ENCODE measurements around the gene HAUS7. TPM values are rescaled to one million over a fixed set of nuclear protein-coding genes. Genes with fewer than 3 reads are reported as not detected.

Gene HAUS7
- polyA plus RNA-seq, 1 experiment = 38.4 TPM

GRCh38 chrX:153445106-153445855 is 25.1 kb downstream of the HAUS7 start:
- CTCF ChIA-PET = no interaction called here
- peaks cover 1% of the 10 kb centered on the region; the same call in 1 of the 2 replicates for H3K36me3 ChIP-seq (ENCODE audit: control insufficient read depth, insufficient read depth, low read length)
- H3K4me3 ChIP-seq (ENCODE audit: low read depth, low read length) = no peak overlapping the region
- no peak for TF ChIP-seq CTCF (IDR thresholded peaks at IDR 0.05; ENCODE audit: insufficient read depth, low read depth, low read length)
- DNase-seq (ENCODE audit: low read depth) = no peak
- POLR2A ChIA-PET = no interaction called here
- H3K27me3 ChIP-seq (ENCODE audit: control insufficient read depth, insufficient read depth, low read length) = no peaks in the 10 kb centered on the region

GRCh38 chrX:153444333-153445011 is 25.9 kb downstream of the HAUS7 start:
- H3K27me3 ChIP-seq (ENCODE audit: control insufficient read depth, insufficient read depth, low read length) = no peaks in the 10 kb centered on the region
- H3K36me3 ChIP-seq (ENCODE audit: control insufficient read depth, insufficient read depth, low read length) = no peaks in the 10 kb centered on the region; the same call in 1 of the 2 replicates
- no peak for DNase-seq (ENCODE audit: low read depth)
- H3K4me3 ChIP-seq (ENCODE audit: low read depth, low read length) = no peak overlapping the region
- ChIA-PET CTCF (no interaction called here), POLR2A (no interaction called here)
- TF ChIP-seq CTCF (IDR thresholded peaks at IDR 0.05; ENCODE audit: insufficient read depth, low read depth, low read length) = no peak

GRCh38 chrX:153443476-153444332 is 26.7 kb downstream of the HAUS7 start:
- DNase-seq (ENCODE audit: low read depth) = no peak
- Histone ChIP-seq H3K27me3 (ENCODE audit: control insufficient read depth, insufficient read depth, low read length) (no peaks in the 10 kb centered on the region), H3K4me3 (ENCODE audit: low read depth, low read length) (no peak overlapping the region), H3K36me3 (ENCODE audit: control insufficient read depth, insufficient read depth, low read length) (no peaks in the 10 kb centered on the region)
- POLR2A ChIA-PET = no interaction called here
- no peak for TF ChIP-seq CTCF (IDR thresholded peaks at IDR 0.05; ENCODE audit: insufficient read depth, low read depth, low read length)
- CTCF ChIA-PET = no interaction called here

- DNase-seq (ENCODE audit: low read depth) = no peak
- ChIA-PET CTCF (no interaction called here), POLR2A (no interaction called here)
- Histone ChIP-seq H3K36me3 (ENCODE audit: control insufficient read depth, insufficient read depth, low read length) (no peaks in the 10 kb centered on the region), H3K4me3 (ENCODE audit: low read depth, low read length) (no peak overlapping the region), H3K27me3 (ENCODE audit: control insufficient read depth, insufficient read depth, low read length) (no peaks in the 10 kb centered on the region)
- TF ChIP-seq CTCF (IDR thresholded peaks at IDR 0.05; ENCODE audit: insufficient read depth, low read depth, low read length) = no peak
Observed at GRCh38 chrX:153442463-153442862, 27.9 kb downstream of the HAUS7 start.

- CTCF ChIA-PET = no interaction called here
Observed at GRCh38 chrX:153441981-153442380, 28.4 kb downstream of the HAUS7 start.

More at GRCh38 chrX:153441981-153442380, 28.4 kb downstream of the HAUS7 start:
- POLR2A ChIA-PET = no interaction called here
- no peak for TF ChIP-seq CTCF (IDR thresholded peaks at IDR 0.05; ENCODE audit: insufficient read depth, low read depth, low read length)
- Histone ChIP-seq H3K4me3 (ENCODE audit: low read depth, low read length) (no peak overlapping the region), H3K36me3 (ENCODE audit: control insufficient read depth, insufficient read depth, low read length) (no peaks in the 10 kb centered on the region), H3K27me3 (ENCODE audit: control insufficient read depth, insufficient read depth, low read length) (no peaks in the 10 kb centered on the region)
- DNase-seq (ENCODE audit: low read depth) = no peak

Data from BJ (cell line).